Stimulated activated CD4-positive, alpha-beta T cell treated with anti-CD3 and anti-CD28 coated beads, Interleukin-15, amount 100 ng/mL, for 1 hour (primary cell): ENCODE measurements around the gene ANKRD13D.

ENCODE experiments used
- DNase-seq, 2 donors: peaks; one replicate each; pipeline ENCODE4 v3.0.0-alpha.2; 2020; ENCODE audit warnings: low read depth in 1 of 2, low spot score in 1 of 2

Gene ANKRD13D

DNA sequence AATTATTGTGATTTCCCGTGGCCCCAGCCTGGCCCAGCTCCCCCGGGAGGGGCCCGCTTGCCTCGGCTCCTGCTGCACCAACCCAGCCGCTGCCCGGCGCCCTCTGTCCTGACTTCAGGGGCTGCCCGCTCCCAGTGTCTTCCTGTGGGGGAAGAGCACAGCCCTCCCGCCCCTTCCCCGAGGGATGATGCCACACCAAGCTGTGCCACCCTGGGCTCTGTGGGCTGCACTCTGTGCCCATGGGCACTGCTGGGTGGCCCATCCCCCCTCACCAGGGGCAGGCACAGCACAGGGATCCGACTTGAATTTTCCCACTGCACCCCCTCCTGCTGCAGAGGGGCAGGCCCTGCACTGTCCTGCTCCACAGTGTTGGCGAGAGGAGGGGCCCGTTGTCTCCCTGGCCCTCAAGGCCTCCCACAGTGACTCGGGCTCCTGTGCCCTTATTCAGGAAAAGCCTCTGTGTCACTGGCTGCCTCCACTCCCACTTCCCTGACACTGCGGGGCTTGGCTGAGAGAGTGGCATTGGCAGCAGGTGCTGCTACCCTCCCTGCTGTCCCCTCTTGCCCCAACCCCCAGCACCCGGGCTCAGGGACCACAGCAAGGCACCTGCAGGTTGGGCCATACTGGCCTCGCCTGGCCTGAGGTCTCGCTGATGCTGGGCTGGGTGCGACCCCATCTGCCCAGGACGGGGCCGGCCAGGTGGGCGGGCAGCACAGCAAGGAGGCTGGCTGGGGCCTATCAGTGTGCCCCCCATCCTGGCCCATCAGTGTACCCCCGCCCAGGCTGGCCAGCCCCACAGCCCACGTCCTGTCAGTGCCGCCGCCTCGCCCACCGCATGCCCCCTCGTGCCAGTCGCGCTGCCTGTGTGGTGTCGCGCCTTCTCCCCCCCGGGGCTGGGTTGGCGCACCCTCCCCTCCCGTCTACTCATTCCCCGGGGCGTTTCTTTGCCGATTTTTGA, 3.3 kb upstream of the ANKRD13D start:
- no peak for DNase-seq

DNA sequence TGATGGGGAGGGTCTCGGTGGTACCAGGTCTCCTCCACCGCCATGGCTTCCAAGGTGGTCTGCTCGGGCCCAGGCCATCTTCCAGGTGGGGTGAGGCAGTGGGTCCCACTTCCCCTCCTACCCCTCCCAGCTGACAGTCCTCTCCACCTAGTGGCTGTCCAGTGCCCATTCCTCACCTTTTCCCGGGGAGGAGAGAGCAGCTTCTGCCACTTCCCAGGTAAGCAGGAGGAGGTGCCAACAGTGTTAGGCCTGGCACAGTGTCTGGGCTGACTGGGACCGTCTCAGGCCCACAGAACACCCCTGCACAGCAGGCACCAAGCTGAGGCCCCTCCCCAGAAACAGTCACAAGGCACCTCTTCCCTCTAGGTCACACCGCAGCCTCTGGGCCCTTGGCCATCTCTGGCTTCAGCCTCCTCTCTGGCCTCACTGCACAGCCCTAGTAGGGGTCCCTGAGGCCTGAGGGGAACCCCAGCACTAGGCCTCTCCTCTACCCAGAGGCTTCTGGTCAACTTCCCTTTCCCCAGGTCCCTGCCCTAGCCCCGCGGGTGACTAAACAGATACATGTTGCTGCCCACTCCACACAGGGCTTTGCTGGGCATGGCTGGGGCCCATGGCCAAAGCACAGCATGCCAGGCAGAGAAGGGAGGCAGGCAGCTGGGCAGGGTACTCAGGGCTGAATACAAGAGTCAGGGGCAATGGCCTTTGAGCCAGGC, 2.3 kb upstream of the ANKRD13D start:
- DNase-seq = no peak

DNA sequence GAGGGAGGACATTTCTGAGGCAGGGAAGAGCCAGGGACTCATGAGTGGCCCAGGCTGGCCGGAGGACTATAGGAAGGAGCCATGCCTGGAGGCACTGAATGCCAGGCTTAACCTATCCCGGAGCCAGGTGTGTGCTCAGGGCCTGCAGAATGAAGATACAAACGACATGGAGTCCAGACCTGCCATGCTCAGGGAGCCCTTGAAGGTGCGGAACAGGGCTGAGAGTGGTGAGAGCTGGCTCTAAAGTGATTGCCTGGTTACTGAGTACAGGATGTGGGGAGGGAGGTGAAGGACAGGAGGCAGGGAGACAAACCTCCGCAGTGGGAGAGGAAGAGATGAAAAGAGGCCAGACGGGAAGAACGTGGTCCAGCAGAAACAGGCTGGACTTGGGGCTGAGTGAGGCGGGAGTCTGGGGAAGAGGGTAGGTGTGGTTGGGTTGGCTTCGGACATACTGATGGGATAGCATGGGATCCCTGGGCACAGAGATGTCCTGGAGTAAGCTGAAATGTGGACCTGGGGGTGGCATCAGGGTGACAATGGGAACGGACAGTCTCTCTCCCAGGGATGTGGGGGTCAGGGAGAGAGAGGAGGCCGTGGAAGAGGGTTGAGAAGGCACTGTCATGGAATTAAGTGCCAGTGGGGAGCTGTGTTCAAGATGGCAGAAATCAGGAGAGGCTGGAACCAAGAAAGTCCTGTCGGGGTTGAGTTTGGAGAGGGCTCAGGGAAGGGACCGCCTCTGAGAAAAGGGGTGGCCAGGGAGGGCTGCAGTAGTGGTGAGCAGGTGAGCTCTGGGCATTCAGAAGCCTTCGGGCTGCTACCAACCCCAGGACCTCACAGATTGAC, 1.5 kb upstream of the ANKRD13D start:
- DNase-seq = no peak

DNA sequence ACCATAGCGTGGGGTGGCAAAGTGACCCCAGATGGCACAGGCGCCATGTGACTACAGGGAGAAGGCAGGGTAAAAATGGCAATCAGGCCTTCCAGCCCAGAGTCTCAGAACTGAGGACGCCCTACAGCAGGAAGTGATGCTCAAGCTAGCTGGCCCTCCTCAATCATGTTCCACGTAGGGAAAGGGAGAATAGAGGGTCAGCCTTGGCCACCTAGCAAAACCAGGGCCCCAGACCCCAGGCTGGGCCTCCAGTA, 978 bp upstream of the ANKRD13D start:
- DNase-seq = no peak

DNA sequence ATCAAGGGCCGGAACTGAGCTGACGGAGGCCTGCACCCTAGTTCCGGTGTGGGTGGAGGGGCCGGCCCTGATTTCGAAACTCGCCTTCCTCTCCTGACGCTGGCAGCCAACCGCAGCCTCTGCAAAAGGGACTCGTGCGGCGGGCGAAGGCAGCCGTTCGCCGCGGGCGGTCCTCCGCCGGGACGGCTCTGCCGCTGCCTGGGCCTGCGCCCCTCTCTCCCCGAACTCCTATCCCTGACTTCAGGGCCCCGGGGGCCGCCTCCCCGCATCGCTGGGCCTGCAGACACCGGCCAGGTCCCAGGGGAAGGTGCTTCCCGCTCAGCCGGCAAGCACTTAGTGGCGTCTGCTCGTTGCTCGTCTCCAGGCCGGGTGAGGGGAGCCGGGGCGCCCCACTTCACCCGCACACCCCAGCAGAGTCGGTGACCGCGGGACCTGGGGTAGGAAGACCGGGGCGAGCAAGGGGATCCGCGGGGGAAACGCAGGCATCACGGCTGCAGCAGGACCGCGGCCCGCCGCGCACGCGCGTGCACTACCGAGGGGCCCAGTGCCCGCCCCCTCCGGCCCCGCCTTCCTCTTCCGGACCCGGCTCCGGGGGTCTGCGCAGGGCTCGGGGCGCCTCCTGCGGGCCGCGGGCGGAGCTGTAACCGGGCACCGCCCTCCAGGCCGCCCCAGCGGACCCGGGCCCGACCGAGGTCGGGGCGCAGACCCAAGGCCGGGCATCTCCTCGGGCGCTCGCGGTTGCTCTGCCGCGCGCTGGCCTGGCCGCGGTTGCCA, 464 bp upstream of the ANKRD13D start:
- peak; percentile 79 to 84 for DNase-seq

DNA sequence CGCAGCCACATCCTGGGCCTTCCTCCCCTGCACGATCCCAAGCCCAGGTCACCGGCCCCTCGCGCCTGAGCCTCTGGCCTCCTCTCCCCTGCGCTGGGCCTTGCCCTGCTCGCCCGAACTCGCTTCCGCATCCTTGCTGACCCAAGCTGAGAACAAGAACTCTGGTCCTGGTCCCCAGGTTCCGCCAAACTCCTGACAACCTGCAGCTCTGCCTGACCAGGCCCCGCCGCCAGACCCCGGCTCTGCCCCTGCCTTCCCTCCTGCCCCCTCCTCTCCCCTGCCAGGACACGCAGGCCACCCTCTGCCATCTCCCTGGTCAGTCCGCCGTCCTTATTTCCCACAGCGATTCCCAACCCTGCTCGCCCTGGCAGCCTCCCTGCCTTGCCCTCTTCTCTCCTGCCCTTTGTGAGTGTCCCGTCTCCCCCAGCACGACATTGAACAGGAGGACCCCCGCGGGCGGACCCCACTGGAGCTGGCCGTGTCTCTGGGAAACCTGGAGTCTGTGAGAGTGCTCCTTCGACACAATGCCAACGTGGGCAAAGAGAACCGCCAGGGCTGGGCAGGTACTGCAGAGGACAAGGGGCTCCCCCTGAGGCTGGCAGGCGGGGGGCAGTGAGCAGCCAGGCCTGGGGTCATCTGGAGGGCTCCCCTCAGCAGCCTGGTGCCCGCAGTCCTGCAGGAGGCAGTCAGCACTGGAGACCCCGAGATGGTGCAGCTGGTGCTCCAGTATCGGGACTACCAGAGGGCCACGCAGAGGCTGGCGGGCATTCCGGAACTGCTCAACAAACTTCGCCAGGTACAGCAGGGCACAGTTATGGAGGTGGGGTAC, 762 bp downstream of the ANKRD13D start:
- DNase-seq = no peak

DNA sequence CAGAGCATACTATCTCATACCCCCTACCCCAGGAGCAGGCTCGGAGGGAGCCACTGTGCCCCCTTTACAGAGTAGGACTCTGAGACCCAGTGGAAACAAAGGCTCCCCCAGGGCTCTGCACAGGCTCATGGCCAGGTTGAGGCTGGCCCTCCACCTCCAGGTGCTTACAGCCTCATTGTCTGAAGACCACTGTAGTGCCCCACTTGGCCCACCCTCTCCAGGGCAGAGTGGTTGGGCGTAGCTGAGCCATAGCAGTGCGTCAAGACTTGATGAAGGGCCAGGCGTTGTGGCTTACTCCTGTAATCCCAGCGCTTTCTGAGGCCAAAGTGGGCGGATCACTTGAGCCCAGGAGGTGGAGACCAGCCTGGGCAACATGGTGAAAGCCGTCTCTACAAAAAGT, 1.7 kb downstream of the ANKRD13D start:
- no peak for DNase-seq

DNA sequence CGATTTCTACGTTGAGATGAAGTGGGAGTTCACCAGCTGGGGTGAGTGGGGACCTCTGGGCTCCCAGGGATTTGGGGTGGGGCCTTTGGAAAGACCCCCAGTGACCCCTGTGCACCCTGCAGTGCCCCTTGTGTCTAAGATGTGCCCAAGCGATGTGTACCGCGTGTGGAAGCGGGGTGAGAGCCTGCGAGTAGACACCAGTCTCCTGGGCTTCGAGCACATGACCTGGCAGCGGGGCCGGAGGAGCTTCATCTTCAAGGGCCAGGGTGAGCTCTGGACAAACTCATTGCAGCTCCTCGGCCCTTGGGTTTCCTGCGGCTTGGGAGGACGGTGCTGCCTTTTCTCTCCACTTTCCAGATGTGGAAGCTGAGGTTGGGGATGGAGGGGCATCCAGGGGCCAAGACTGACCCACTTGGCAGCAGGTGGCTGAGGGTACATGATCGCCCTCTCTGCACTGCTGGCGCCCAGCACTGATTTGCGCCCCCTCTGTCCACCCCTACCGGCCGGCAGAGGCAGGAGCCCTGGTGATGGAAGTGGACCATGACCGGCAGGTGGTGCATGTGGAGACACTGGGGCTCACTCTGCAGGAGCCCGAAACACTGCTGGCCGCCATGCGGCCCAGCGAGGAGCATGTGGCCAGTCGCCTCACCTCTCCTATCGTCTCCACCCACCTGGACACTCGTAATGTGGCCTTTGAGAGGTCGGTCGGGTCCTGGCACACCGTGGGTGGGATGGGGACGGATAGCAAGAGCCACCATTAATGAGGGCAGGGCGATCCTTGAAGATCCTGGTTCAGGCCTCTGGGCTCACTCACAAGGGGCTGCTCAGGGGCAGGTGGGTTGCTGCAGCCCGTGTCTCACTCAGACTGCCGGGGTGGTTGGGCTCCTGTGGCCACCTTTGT, 2.6 kb downstream of the ANKRD13D start:
- no peak for DNase-seq

DNA sequence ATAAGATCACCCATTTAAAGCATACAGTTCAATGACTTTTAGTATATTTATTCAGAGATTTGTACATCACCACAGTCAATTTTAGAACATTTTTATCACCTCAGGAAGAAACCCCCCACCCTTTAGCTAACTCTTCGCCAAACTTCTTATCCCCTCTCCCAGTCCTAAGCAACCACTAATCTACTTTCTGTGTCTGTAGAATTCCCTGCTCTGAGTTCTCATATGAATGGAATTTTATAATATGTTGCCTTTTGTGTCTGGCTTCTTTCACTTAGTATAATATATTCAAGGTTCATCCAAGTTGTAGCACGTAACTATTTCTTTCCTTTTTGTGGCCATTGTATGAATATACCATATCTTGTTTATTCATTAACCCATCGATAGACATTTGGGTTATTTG, 3.6 kb downstream of the ANKRD13D start:
- no peak for DNase-seq

DNA sequence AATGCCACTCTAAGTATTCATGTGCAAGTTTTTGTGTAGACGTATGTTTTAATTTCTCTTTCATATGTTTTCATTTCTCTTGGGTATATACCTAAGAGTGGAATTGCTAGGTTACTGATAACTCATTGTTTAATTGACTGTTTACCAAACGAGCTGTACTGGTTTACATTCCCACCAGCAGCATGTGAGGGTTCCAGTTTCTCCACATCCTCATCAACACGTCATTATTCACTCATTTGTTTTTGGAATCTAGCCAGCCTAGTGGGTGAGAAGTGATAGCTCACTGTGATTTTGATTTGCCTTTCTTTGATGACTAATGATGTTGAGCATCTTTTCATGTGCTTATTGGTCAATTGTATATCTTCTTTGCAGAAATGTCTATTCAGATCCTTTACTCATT, 4.0 kb downstream of the ANKRD13D start:
- DNase-seq = no peak

DNA sequence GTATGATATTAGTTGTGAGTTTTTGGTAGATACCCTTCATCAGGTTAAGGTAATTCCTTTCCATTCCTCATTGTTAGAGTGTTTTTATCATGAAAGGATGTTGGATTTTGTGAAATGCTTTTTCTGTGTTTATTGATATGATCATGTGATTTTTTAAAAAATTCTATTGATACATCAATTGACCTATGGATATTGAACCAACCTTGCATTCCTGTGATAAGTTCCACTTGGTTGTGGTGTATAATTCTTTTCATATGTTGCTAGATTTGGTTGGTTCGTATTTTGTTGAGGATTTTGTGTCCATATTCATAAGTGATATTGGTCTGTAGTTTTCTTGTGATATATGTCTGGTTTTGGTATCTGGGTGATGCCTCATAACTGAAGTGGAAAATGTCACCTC, 6.7 kb downstream of the ANKRD13D start:
- no peak for DNase-seq

DNA sequence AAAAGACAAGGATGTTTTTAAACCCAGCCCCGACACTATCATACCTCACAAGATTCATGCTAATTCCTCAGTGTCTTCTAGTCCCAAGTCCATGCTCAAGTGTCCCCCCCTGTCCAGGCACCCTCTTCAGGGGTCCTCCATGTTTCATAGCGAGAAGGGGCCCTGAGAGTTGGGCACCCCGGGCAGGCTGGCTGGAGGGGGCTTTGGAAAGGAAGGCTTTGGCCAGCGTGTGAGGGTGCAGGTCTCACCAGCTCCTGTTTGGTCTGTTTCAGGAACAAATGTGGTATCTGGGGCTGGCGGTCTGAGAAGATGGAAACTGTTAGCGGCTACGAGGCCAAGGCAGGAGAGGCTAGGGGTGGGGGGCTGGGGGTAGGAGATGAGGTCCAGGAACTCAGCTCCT, 9.7 kb downstream of the ANKRD13D start:
- no peak for DNase-seq

DNA sequence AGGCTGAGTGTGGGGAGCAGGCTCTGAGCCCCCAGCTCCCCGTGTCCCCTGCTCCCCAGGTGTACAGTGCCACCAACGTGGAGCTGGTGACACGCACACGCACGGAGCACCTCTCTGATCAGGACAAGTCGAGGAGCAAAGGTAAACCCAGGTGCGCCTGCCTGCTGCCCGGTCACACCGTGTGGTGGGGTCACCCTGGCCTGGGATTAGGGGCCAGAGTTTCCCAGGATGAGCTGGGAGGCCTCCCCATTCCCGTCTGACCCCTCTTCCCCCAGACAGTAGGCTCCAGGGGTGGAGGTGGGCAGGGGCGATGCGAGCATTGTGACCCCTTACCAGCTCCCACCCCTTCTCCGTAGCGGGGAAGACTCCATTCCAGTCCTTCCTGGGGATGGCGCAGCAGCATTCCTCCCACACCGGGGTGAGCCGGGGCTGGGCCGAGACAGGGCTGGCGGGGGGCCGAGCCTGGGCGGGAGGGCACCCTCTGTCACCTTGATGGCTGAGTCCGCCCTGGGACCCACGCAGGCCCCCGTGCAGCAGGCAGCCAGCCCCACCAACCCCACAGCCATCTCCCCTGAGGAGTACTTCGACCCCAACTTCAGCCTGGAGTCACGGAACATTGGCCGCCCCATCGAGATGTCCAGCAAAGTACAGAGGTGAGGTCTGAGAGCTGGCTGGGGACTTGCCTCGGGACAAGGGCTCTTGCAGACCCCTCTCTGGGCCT, 10.5 kb downstream of the ANKRD13D start:
- no peak for DNase-seq

DNA sequence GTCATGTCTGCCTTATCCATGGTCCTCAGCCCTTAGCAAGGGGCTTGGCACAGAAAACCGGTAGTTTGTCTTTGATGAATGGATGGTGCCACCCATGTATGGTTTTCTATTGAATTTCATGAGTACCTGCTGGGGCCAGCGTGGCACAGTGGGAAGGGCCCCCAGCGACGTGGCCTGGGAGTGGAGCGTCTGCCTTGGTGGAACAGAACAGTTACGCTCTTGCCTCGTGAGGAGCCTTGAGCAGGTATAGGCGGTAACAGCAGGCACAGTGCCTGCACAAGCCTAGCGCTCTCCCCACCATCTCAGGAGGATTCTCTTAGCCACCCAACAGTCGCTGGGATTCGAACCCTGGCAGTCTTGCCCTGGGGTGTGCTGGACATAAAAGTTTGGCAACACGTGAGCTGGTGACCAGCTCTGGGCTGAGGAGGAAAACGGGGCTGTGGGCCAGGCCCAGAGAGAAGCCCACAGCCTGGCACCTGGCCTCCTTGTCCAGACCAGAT, 11.2 kb downstream of the ANKRD13D start:
- DNase-seq = no peak

DNA sequence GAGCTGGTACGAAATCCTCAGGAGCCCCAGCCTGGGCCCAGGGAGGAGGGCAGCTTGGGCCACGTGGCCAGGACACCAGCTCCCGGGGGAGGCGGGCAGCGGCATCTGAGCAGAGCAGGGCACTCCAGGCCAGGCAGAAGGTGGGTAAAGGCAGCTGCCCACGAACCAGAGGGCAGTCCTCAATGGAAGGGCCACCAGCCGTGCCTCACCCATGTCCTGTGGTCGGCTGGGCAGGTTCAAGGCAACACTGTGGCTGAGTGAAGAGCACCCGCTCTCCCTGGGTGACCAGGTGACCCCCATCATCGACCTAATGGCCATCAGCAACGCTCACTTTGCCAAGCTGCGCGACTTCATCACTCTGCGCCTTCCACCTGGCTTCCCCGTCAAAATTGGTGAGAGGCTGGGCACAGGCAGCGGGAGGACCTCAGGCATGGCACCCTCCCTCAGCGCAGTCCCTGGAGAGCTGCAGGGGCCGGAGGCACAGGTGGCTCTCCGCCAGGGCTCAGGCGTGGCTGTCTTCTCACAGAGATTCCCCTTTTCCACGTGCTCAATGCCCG, 11.7 kb downstream of the ANKRD13D start:
- DNase-seq = no peak

DNA sequence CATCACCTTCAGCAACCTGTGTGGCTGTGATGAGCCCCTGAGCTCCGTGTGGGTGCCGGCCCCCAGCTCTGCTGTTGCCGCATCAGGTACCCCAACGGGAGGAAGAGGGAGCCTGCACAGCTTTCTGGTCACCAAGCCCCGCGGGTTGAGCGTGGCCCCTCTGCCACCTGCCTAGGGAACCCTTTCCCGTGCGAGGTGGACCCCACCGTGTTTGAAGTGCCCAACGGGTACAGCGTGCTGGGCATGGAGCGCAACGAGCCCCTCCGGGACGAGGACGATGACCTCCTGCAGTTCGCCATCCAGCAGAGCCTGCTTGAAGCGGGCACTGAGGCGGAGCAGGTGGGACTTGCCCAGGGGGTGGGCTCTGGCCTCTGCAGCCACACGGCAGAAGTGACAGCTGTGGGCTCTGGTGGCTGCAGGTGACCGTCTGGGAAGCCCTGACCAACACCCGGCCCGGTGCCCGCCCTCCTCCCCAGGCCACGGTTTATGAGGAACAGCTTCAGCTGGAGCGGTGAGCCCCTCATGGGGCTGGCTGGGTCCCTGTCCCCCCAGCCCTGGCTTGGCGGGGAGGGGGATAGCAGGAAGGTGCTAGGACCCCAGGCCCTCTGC, 12.3 kb downstream of the ANKRD13D start:
- no peak for DNase-seq

DNA sequence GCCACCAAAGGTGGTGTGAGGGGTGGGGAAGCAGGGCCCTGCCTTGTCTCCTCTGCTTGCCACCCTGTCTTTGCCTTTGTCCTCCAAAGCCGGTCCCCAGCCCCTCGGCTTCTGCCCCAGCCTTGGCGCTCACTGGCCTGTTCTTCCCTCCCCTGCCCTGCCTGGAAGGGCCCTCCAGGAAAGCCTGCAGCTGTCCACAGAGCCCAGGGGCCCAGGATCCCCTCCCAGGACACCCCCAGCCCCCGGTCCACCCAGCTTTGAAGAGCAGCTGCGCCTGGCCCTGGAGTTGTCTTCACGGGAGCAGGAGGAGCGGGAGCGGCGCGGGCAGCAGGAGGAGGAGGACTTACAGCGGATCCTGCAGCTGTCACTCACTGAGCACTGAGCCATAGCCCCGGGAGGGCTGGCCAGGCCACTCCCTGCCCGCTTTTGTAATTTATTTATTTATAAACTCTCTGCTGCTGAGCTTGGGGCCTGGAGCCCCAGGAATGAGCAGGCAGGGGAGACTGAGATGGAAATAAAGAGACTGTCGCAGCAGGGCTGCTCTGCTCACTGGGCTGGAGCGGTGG, 12.9 kb downstream of the ANKRD13D start:
- DNase-seq = no peak
